NK-92 treated with Interleukin-12 subunit alpha and Interleukin-12 subunit beta, amount 100 ng/mL, for 24 hours (cell line): Measurements from ENCODE around the gene CIC.

Experiments used
- DNase-seq: peaks from one replicate; lab custom pipeline; 2025; lab: John Stamatoyannopoulos, UW

Gene CIC

DNA sequence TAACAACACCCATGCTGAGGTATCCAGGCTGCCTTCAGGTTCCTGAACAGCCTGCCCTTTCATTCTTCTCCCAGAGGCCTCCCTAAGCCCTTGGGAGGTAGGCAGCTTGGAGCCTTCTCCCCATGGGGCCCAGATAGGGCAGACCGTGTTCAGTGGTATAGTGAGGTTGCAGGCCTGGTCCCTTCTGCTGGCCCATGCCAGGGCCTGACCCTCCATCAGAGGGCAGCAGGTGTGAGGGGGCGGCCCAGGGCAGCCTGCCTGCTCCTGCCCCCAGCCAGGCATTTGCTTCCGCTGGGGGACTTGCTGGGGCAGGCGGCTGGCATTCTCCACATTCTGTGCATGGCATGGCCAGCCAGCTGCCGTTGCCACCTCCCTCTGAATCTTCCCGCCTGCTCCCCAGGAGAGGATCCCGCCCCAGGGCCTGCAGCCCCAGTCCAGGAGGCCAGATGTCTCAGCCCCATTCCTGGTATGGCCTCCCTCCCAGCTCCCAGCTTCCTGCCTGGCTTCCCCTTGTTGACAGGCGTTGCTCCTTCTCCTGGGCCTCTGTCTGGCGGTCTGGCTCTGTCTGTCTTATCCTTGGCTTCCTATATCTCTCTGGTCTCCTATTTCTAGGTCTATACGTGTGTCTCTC is 8.9 kb downstream of the CIC start:
- no peak for DNase-seq

DNA sequence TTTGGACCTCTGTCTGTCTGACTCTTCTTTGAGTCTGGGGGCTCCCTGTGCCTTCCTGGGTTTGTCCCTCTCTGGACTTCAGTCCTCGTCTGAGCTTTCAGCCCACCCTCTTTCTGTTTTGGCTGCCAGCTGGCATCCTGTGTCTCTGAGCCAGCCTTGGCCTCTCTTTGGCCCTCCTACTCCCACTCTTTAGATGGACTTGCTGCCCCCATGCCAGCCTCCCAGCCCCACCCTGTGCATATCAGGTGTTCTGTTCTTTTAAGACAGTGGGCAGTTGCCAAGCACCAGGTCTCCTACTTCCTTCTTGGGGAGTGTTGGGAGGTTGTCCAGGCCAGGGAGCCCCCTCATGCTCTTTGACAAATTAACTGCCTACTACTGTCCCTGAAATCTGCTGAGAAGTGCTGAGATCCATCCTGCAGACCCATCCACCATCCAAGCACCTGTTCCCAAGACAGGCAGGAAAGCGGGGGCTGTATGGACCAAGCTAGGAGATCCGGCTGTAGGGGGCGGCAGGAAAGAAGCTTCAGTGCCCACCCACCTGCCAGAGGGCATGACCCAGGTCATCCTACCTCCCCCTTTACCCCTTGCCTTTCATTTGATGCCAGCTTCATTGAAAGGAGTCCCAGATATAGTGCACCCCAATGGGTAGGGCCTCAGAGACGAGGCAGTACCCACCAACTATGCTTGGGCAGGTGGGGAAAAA is 9.6 kb downstream of the CIC start:
- no peak for DNase-seq

DNA sequence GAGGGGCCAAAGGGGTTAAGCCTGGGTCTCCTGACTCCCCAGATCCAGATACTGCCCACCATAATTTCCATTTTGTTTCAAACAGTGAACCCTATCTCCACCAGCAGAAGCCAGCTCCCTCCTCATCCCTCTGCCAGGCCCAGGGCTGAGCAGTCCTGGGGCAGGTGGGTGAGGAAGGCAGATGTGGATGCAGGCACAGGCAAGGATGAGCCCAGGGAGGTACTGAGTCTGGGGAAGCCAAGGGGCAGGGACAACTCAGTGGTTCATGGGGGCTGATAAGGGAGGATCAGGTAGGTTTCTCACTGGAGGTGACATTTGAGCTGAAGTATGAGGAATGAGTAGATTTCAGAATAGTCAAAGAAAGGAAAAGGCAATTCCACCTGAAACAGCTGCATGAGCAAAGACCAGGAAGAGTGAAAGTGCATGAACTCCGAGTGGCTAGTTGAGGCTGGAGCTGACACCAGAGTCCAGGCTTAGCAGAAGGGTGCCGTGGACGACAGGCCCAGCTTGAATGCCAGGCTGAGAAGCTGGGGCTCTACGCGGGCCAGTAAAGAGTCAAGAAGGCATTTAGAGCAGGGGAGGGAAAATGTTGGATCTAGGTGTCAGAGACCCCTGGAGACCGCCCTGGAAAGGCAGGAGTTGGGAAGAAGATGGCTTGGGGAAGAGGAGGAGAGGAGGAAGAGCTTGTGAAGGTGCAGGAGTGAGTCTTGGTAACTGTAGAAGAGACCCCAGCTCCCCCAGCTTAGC is 10.3 kb downstream of the CIC start:
- DNase-seq, result no peak

GRCh38 chr19:42279902-42280814 is 11.1 kb downstream of the CIC start:
- DNase-seq, result peak; percentile 90

- no peak for DNase-seq
These were observed 11.7 kb downstream of the CIC start for GRCh38 chr19:42280815-42281145.

DNA sequence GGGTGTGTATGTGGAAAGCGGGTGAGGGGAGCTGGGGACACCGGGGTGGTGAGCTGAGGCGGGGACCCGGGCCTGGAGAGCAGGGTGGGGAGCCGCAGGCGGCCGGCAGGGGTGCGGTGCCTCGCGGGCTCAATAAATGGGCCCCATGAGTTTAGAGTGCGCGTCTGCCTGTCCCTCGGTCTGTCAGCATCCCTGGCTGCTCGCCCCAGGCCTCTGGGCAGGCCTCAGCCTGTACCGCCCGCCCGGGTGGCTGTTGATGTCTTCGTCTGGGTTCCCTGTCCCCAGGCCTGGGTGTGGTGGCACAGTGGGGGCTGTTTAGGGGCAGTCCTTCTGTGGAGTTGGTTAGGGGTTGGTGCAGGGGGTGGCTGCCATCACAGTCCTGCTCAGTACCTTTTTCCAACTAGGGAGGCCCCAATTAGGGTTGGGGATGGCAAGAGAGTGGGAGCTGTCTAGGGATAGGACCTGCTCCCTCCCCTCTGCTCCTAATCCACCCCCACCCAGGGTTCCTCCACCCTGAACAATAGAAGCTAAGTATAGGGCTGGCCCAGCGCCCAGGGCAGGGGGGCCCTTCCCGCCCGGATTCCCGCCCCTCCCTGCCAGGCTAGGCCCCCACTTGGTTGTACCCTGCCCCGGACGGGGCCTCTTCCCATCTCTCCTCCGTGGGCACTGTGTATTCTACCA is 12.2 kb downstream of the CIC start:
- DNase-seq, result no peak

- DNase-seq, result peak; percentile 32
These were observed 13.0 kb downstream of the CIC start for GRCh38 chr19:42281827-42282762.

DNA sequence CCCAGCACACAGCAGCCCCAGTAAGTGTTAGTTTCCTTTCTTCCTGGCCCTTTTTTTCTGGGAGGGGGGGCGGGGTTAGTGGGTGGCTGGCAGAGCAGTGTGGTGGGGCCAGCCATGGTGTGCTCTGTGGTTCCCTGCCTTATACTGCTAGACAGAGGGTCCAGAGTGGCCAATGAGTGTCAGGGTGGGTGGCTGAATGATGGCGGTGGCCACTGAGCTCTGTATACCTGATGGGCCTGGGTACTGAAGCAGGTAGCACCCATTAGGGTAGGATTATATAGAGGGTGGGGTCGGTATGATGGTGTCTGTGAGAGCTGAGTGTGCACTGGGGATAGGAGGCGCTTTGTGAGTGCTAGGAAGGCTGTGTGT is 13.8 kb downstream of the CIC start:
- no peak for DNase-seq

DNA sequence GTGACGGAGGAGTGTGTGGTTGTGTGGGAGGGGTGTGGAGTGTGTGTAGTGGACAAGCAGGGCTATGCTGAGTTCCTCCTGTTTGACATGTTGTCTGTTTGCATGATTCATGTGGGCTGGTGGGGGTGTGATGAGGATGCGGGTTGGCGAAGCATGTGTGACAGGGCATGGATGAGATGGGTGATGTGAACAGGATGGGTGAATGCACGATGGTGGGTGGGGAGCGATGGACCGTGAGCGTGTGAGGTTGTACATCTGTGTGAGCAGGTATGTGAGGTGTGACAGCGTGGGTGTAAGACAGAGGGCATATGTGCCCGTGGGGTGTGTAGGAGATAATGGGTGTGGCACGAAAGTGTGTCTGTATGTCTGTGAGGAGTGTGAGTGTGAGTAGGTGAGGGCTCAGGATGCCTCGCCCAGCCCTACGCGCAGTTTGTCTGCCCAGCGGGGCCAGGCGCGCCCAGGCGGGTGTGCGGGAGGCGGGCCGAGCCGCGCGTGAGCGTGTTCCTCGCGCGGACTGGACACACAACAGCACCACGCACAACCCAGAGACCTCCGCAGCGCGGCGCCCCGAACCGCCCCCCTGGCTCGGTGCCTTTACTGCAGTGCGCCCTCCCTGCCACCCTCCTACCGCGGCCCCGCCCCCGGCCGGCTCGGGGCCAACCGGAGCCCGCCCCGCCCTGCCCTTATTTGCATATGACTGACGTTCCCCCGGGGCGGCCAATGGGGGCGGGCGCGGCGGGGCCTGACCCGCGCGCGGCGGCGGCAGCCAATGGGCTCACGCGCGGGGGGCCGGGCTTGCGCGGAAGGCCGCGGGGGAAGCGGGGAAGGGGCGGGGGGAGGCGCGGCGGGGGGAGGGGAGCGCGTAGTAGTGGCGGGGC is 14.4 kb downstream of the CIC start:
- DNase-seq, result peak; percentile 96

- DNase-seq, result peak; percentile 81
These were observed 15.0 kb downstream of the CIC start for GRCh38 chr19:42284066-42284501.

- DNase-seq, result no peak
These were observed 15.7 kb downstream of the CIC start for GRCh38 chr19:42284591-42285341.

GRCh38 chr19:42285541-42285941 is 16.5 kb downstream of the CIC start:
- DNase-seq, result no peak

DNA sequence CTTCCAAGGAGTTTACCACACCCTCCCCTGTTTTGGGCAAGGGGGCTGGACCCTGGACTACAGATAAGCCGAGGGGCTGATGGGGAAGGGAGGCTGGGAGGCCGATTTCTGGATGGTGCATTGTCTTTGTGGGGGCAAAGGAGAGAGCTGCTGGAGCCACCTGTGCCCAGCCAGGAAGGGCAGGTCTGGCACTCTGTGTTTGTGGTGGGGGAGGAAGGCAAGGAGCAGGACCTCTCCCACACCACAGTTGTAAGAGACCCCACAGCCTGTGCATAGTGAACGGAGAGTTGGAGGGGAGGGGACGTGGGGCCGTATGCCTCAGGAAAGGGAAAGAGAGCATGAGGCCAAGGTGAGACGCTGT is 16.9 kb downstream of the CIC start:
- DNase-seq, result no peak

DNA sequence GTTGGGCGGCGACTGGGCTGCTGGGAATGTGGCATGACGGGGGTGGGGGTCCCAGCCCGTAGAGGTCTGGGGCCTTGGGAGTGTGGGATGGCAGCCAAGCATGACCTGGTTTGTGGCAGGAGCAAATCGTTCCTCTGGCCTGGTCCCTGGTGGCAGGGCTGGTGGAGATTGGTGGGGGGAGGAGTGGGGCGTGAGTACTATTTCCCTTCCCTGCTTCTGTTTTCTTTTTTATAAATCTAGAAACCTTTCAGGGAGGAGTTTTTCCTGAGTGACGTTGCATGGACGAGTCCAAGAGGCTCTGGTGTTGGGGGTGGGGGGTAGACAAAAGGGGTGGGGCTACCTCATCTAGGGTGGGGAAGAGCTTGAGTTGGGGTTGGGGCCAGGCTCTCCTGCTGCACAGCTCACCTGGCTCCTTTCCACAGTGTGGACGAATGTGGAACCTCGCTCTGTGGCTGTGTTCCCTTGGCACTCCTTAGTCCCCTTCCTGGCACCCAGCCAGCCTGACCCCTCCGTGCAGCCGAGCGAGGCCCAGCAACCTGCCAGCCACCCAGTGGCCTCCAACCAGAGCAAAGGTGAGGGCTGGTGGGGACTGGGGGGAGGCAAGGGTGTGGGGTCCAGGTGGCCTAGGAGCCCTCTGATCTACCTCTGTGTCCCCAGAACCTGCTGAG is 17.4 kb downstream of the CIC start:
- DNase-seq, result no peak

DNA sequence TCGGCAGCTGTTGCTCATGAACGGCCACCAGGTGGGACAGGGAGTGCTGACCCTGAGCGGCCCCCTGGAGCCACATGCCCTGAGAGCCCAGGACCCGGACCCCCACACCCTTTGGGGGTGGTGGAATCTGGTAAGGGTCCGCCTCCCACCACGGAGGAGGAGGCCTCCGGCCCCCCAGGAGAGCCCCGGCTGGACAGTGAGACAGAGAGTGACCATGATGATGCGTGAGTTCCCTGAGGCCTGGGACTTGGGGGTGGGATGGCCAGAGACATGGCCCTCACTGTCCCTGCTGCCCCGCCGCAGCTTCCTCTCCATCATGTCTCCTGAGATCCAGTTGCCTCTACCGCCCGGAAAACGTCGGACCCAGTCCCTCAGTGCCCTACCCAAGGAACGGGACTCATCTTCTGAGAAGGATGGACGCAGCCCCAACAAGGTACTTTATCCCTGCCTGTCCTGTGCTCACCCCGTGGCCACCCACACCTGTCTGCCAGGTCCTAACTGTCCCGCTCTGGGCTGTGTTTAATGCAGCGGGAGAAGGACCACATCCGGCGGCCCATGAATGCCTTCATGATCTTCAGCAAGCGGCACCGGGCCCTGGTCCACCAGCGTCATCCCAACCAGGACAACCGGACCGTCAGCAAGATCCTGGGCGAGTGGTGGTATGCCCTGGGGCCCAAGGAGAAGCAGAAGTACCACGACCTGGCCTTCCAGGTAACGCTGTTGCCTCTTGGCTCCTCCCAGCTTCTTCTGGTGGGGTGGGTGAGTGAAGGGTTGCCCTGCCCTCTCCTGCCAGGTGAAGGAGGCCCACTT is 18.2 kb downstream of the CIC start:
- DNase-seq, result no peak

- no peak for DNase-seq
These were observed 18.7 kb downstream of the CIC start for GRCh38 chr19:42287827-42288107.

- no peak for DNase-seq
These were observed 19.3 kb downstream of the CIC start for GRCh38 chr19:42288387-42288786.
